ENCODE measurements around the gene ARL15. TPM values are rescaled to one million over a fixed set of nuclear protein-coding genes. Genes with fewer than 3 reads are reported as not detected.

Gene ARL15
- total and polyA plus RNA-seq, 2 donors (not counting 3 experiments of a cell fraction or from before 2014, with no cell fraction given) = 11.9 to 24.4 TPM

DNA sequence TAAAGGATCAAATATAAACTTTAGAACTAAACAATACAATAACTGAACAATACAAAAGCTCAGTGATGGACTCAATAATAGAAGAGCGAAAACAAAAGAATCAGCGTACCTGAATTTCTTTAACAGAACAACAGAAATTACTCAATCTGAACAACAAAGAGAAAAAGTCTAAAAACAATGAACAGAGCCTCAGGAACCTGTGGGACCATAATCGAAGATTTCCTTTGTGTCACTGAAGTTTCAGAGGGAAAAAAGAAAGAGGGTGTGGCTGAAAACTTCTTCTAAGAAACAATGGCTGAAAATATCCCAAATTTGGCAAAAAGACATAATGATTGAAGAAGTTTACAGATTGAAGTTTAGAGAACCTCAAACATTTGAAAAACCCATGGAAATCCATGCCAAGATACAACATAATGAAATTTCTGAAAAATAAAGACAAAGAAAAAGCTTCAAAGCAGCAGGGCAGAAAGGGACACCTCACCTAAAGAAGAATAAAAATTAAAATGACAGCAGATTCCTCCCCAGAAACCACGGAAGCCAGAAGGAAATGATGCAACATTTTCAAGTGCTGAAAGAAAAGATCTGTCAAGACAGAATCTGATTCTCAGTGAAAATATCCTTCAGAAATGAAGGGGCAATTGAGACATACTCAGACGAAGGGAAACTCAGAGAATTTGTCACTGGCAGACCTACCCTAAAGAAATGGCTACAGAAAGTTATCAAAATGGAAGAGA lies 288.8 kb downstream of the ARL15 start:
- H3K4me2 ChIP-seq (ENCODE audit: insufficient read depth, low read length) = peak overlapping the region; percentile 8
- H3K9me3 ChIP-seq (replicated peaks; ENCODE audit: control insufficient read depth, insufficient read depth, low read length) = no peaks in the 10 kb centered on the region
- ChIA-PET CTCF (interaction anchor here (1.2 kb wide), 1 partner anchor 13 kb away, joined by 3 read pairs; no protein-coding TSS in a partner anchor), POLR2A (no interaction called here)
- dilution Hi-C loops (cut with MboI; ENCODE audit: extremely low pct_ligation_motif_present, low sequenced_read_pairs) = no loop called here
- H2AFZ ChIP-seq (ENCODE audit: low read depth, low read length) = no peak overlapping the region
- no peak for FAIRE-seq
- no peaks in the 10 kb centered on the region for H3K9me1 ChIP-seq (replicated peaks; ENCODE audit: control insufficient read depth, extremely low read depth, insufficient read depth, low read length)
- no peak overlapping the region for H3K4me3 ChIP-seq (replicated peaks in 1 of 3; ENCODE audit: insufficient read depth in 1 of 3, low read depth in 1 of 3, low read length in 3 of 3)
- H3K27ac ChIP-seq (ENCODE audit: insufficient read depth, low read depth, low read length) = no peak overlapping the region
- no peaks in the 10 kb centered on the region for H3K36me3 ChIP-seq (ENCODE audit: control insufficient read depth in 2 of 2, extremely low read depth in 1 of 2, insufficient read depth in 2 of 2, low read length in 2 of 2)
- H3K9ac ChIP-seq (replicated peaks; ENCODE audit: extremely low read depth, insufficient read depth, low read length) = no peak overlapping the region
- H3K79me2 ChIP-seq (ENCODE audit: control insufficient read depth, insufficient read depth, low read length) = no peaks in the 10 kb centered on the region
- peak; percentile 7 for DNase-seq (ENCODE audit: low read depth, low spot score)
- no peak for TF ChIP-seq FOS (IDR thresholded peaks at IDR 0.05; ENCODE audit: borderline replicate concordance, insufficient read depth, low read length)
- TF ChIP-seq, protein P1, sequence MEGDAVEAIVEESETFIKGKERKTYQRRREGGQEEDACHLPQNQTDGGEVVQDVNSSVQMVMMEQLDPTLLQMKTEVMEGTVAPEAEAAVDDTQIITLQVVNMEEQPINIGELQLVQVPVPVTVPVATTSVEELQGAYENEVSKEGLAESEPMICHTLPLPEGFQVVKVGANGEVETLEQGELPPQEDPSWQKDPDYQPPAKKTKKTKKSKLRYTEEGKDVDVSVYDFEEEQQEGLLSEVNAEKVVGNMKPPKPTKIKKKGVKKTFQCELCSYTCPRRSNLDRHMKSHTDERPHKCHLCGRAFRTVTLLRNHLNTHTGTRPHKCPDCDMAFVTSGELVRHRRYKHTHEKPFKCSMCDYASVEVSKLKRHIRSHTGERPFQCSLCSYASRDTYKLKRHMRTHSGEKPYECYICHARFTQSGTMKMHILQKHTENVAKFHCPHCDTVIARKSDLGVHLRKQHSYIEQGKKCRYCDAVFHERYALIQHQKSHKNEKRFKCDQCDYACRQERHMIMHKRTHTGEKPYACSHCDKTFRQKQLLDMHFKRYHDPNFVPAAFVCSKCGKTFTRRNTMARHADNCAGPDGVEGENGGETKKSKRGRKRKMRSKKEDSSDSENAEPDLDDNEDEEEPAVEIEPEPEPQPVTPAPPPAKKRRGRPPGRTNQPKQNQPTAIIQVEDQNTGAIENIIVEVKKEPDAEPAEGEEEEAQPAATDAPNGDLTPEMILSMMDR (IDR thresholded peaks at IDR 0.05; ENCODE audit: extremely low read depth in 1 of 2, insufficient read depth in 1 of 2, low read depth in 1 of 2, low read length in 2 of 2) = no peak
- no peak for TF ChIP-seq POLR2AphosphoS5 (IDR thresholded peaks at IDR 0.05; ENCODE audit: insufficient read depth, low read depth, low read length)
- TF ChIP-seq, protein P2, sequence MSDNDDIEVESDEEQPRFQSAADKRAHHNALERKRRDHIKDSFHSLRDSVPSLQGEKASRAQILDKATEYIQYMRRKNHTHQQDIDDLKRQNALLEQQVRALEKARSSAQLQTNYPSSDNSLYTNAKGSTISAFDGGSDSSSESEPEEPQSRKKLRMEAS (IDR thresholded peaks at IDR 0.05; ENCODE audit: insufficient read depth, insufficient read length) = no peak
- no peak for TF ChIP-seq EZH2 (IDR thresholded peaks at IDR 0.05; ENCODE audit: borderline replicate concordance, low read depth, low read length, severe bottlenecking)
- TF ChIP-seq JUN (IDR thresholded peaks at IDR 0.05; ENCODE audit: borderline replicate concordance, insufficient read depth, insufficient read length, low read depth) = no peak
- TF ChIP-seq POLR2A (IDR thresholded peaks at IDR 0.05; ENCODE audit: low read depth, low read length) = no peak
- no peak for TF ChIP-seq GATA2 (IDR thresholded peaks at IDR 0.05; ENCODE audit: insufficient read depth, insufficient read length, low read depth, low read length)
- no peak for TF ChIP-seq MYC (IDR thresholded peaks at IDR 0.05; ENCODE audit: low read depth, low read length)
- intact Hi-C loops (cut with micrococcal nuclease) = no loop called here
- no peaks in the 10 kb centered on the region for H3K27me3 ChIP-seq (ENCODE audit: control insufficient read depth in 2 of 2, insufficient read depth in 2 of 2, low read length in 2 of 2)
- TSS peak; percentile 16 for BruUV-seq (replicated peaks)
- no peaks in the 10 kb centered on the region for H4K20me1 ChIP-seq (replicated peaks; ENCODE audit: control insufficient read depth, extremely low read depth, insufficient read depth, low read length)
- peaks cover 7% of the 10 kb centered on the region for H3K4me1 ChIP-seq (ENCODE audit: control insufficient read depth, extremely low read depth, insufficient read depth, low read length)

Measured in endothelial cell of umbilical vein (primary cell).